Neural cell (in vitro differentiated cells): Measurements from ENCODE around the gene CNTN4.

Source experiments
- CTCF ChIP-seq: fragments of 450-650 bp; IDR thresholded peaks from 2 replicates; pipeline ENCODE4 v1.5.1; 2014; ENCODE audit warnings: antibody characterized with exemption, mild to moderate bottlenecking, moderate library complexity; ENCODE audit not compliant: poor library complexity, severe bottlenecking
- EZH2 ChIP-seq: fragments of 200-600, 300-800 bp; shearing (Covaris generic), sonication (generic); IDR thresholded peaks from 2 replicates; pipeline ENCODE4 v1.6.1; 2014; ENCODE audit warnings: antibody characterized with exemption, low read length, borderline replicate concordance, mild to moderate bottlenecking; ENCODE audit not compliant: insufficient read depth, poor library complexity, severe bottlenecking
- POLR2AphosphoS5 ChIP-seq: IDR thresholded peaks from 2 replicates; pipeline ENCODE4 v1.6.1; 2012

DNA sequence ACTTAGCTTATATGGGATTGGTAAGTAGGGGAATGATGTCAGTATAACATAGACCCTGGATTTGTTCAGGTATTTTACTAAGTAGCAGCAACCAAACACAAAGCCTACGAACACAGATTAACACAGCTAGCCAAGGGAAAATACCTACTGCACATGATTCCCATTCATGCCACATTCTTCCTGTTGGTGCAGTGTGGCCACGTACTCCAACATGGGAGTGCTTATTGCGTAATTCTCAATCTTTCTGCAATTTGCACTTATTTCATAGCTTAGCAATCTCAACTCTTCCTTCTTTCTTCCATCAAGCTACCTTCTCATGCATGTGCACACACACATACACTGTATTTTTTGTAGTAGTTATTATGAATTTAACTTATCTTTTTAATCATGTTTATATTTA lies 824.7 kb downstream of the CNTN4 start:
- no peak for TF ChIP-seq CTCF
- TF ChIP-seq EZH2: no peak
- TF ChIP-seq POLR2AphosphoS5: no peak
